Fibroblast of the conjunctiva (primary cell): Measurements from ENCODE around the gene LRPAP1.
"Not testable (repeated sequence)": the region's sequence is repeated elsewhere in the genome, so short reads cannot be mapped to it uniquely, and the experiment has no call there.

Experiments
- DNase-seq: peaks from one replicate; pipeline ENCODE4 v3.0.0-alpha.2; 2010; ENCODE audit warnings: low read depth

Gene LRPAP1

GRCh38 chr4:3531879-3532750 lies at the start of gene LRPAP1:
Gene LRPAP1, minus strand, starts transcription at chr4:3532422. Its CDS starts 10 bp downstream, at chr4:3532412.
- DNase-seq = peak; percentile 83

GRCh38 chr4:3581334-3582090 lies 49.3 kb upstream of the LRPAP1 start:
- not testable (repeated sequence) for DNase-seq

GRCh38 chr4:3580859-3581258 lies 48.6 kb upstream of the LRPAP1 start:
- DNase-seq = not testable (repeated sequence)

- DNase-seq = not testable (repeated sequence)
Measured at GRCh38 chr4:3578527-3579144, 46.4 kb upstream of the LRPAP1 start.

- DNase-seq = not testable (repeated sequence)
Measured at GRCh38 chr4:3578052-3578451, 45.8 kb upstream of the LRPAP1 start.

GRCh38 chr4:3577208-3577892 lies 45.1 kb upstream of the LRPAP1 start:
- DNase-seq = not testable (repeated sequence)

GRCh38 chr4:3576533-3577207 lies 44.4 kb upstream of the LRPAP1 start:
- DNase-seq = not testable (repeated sequence)

GRCh38 chr4:3575426-3576369 lies 43.5 kb upstream of the LRPAP1 start:
- DNase-seq = not testable (repeated sequence)

GRCh38 chr4:3574865-3575264 lies 42.6 kb upstream of the LRPAP1 start:
- not testable (repeated sequence) for DNase-seq

- not testable (repeated sequence) for DNase-seq
Measured at GRCh38 chr4:3574346-3574745, 42.1 kb upstream of the LRPAP1 start.

- DNase-seq = no peak
Measured at GRCh38 chr4:3573131-3573530, 40.9 kb upstream of the LRPAP1 start.

GRCh38 chr4:3572363-3572762 lies 40.1 kb upstream of the LRPAP1 start:
- no peak for DNase-seq

GRCh38 chr4:3571921-3572320 lies 39.7 kb upstream of the LRPAP1 start:
- DNase-seq = no peak

- not testable (repeated sequence) for DNase-seq
Measured at GRCh38 chr4:3570923-3571322, 38.7 kb upstream of the LRPAP1 start.

GRCh38 chr4:3569611-3570010 lies 37.4 kb upstream of the LRPAP1 start:
- DNase-seq = not testable (repeated sequence)

GRCh38 chr4:3566701-3567100 lies 34.5 kb upstream of the LRPAP1 start:
- not testable (repeated sequence) for DNase-seq

GRCh38 chr4:3566301-3566700 lies 34.1 kb upstream of the LRPAP1 start:
- DNase-seq = not testable (repeated sequence)

GRCh38 chr4:3564948-3565347 lies 32.7 kb upstream of the LRPAP1 start:
- not testable (repeated sequence) for DNase-seq

GRCh38 chr4:3563403-3563802 lies 31.2 kb upstream of the LRPAP1 start:
- DNase-seq = no peak

GRCh38 chr4:3562127-3562526 lies 29.9 kb upstream of the LRPAP1 start:
- not testable (repeated sequence) for DNase-seq
